HepG2 (cell line): Measurements from ENCODE around the gene NSL1. TPM values are rescaled to one million over a fixed set of nuclear protein-coding genes. Genes with fewer than 3 reads are reported as not detected.

Source experiments
- ATAC-seq: fragments of 200-7000 bp; cut with Tn5 transposase; 3 replicates; pipeline ENCODE4 v1.9.1; 2020; ENCODE audit warnings: mild to moderate bottlenecking, moderate library complexity
- BruUV-seq: library from RNA; stranded (reverse); fragments of 400-500 nt; replicated peaks from 2 replicates; lab custom pipeline; 2021; lab: Mats Ljungman, UMichigan
- CTCF ChIA-PET: fragments of 300-600 bp; formaldehyde crosslinking; extraction: SDS; loops from one replicate; lab custom pipeline; 2021; ENCODE audit warnings: low total read pairs, inconsistent platforms, low intra/inter-chr PET ratio; lab: Yijun Ruan, JAX
- POLR2A ChIA-PET: fragments of 350-600 bp; sonication (Branson Sonifier 250); formaldehyde crosslinking; loops from one replicate; lab custom pipeline; 2020; ENCODE audit warnings: antibody characterized with exemption, inconsistent platforms; lab: Yijun Ruan, JAX
- DNase-seq: peaks from one replicate; pipeline ENCODE4 v3.0.0-alpha.2; 2015; ENCODE audit warnings: low spot score
- FAIRE-seq: peaks from 3 replicates; lab custom pipeline; 2011; peaks lifted over from hg19 to GRCh38; lab: Jason Lieb, UNC
- H2AFZ ChIP-seq: one replicate; pipeline ENCODE4 v1.6.1; 2011; ENCODE audit warnings: low read length, inconsistent platforms
- H3K27ac ChIP-seq: fragments of 300-600 bp; 3 replicates; pipeline ENCODE4 v1.8.0; 2011; ENCODE audit warnings: mixed run types, mild to moderate bottlenecking, mixed read lengths, low read length, inconsistent platforms; ENCODE audit not compliant: insufficient read depth; ENCODE audit errors: extremely low read length
- H3K27me3 ChIP-seq, 2 experiments: fragments of 200-600 bp in 1 of 2; 2 replicates in 1 of 2; 3 replicates in 1 of 2; pipeline versions ENCODE4 v1.6.0 to v1.8.0; 2011; ENCODE audit warnings: low read length in 2 of 2, mild to moderate bottlenecking in 2 of 2, moderate library complexity in 2 of 2, inconsistent platforms in 1 of 2; ENCODE audit not compliant: insufficient read depth in 2 of 2, control insufficient read depth in 1 of 2
- H3K36me3 ChIP-seq, 2 experiments: fragments of 200-600 bp in 1 of 2; replicated peaks in 1 of 2; 2 replicates in 1 of 2; 3 replicates in 1 of 2; pipeline versions ENCODE4 v1.5.1 to v1.8.0; 2011; ENCODE audit warnings: low read length in 2 of 2, inconsistent platforms in 1 of 2; ENCODE audit not compliant: insufficient read depth in 2 of 2, control insufficient read depth in 1 of 2
- H3K4me1 ChIP-seq: 2 replicates; pipeline ENCODE4 v1.5.1; 2012; ENCODE audit warnings: low read length, inconsistent platforms; ENCODE audit not compliant: insufficient read depth
- H3K4me2 ChIP-seq: 2 replicates; pipeline ENCODE4 v1.6.0; 2011; ENCODE audit warnings: low read depth, low read length, inconsistent platforms
- H3K4me3 ChIP-seq, 3 experiments: fragments of 200-600 bp in 1 of 3; sonication (generic), shearing (Covaris generic) in 1 of 3; replicated peaks in 1 of 3; 2 replicates each; pipeline ENCODE4 v1.5.1; 2011 to 2016; ENCODE audit warnings: low read length in 3 of 3, inconsistent platforms in 2 of 3, low read depth in 2 of 3, mild to moderate bottlenecking in 2 of 3, control low read depth in 1 of 3, mixed read lengths in 1 of 3; ENCODE audit not compliant: insufficient read depth in 1 of 3
- H3K79me2 ChIP-seq: one replicate; pipeline ENCODE4 v1.6.1; 2011; ENCODE audit warnings: low read length, inconsistent platforms; ENCODE audit not compliant: insufficient read depth
- H3K9ac ChIP-seq: 2 replicates; pipeline ENCODE4 v1.6.0; 2011; ENCODE audit warnings: mild to moderate bottlenecking, low read depth, low read length, inconsistent platforms; ENCODE audit not compliant: insufficient read depth
- H3K9me3 ChIP-seq: 2 replicates; pipeline ENCODE4 v1.5.1; 2012; ENCODE audit warnings: mild to moderate bottlenecking, low read length
- H4K20me1 ChIP-seq: 2 replicates; pipeline ENCODE4 v1.6.0; 2011; ENCODE audit warnings: inconsistent platforms, mild to moderate bottlenecking, low read length, moderate library complexity; ENCODE audit not compliant: insufficient read depth
- ELF3 ChIP-seq: IDR thresholded peaks from 2 replicates; pipeline ENCODE4 v1.6.1; 2016; ENCODE audit warnings: missing genetic modification reagents, missing compliant biosample characterization
- FOXP1 ChIP-seq, 2 experiments: fragments of 450-650 bp in 1 of 2; IDR thresholded peaks; 2 replicates each; pipeline ENCODE4 v1.6.1; 2017 to 2018; ENCODE audit warnings: antibody characterized with exemption in 1 of 2
- NFIC ChIP-seq: IDR thresholded peaks from 2 replicates; pipeline ENCODE4 v1.6.1; 2012; ENCODE audit warnings: mild to moderate bottlenecking, low read length, inconsistent platforms
- SMC3 ChIP-seq: IDR thresholded peaks from 2 replicates; pipeline ENCODE4 v1.6.1; 2011; ENCODE audit warnings: low read length, improper control_type of control experiment
- TEAD3 ChIP-seq: optimal IDR thresholded peaks from 2 replicates; pipeline ENCODE3; 2016; ENCODE audit warnings: borderline replicate concordance
- ZNF121 ChIP-seq: sonication (generic); formaldehyde crosslinking; IDR thresholded peaks from 2 replicates; pipeline ENCODE4 v1.5.0; 2020; ENCODE audit warnings: mild to moderate bottlenecking, missing genetic modification reagents
- ZNF331 ChIP-seq: sonication (generic); formaldehyde crosslinking; IDR thresholded peaks from 2 replicates; pipeline ENCODE4 v1.4.0; 2020; ENCODE audit warnings: missing genetic modification reagents
- ZNF558 ChIP-seq: sonication (generic); formaldehyde crosslinking; IDR thresholded peaks from 2 replicates; pipeline ENCODE4 v1.9.0; 2022; ENCODE audit warnings: mild to moderate bottlenecking, missing genetic modification reagents, borderline replicate concordance
- ZNF790 ChIP-seq: sonication (generic); formaldehyde crosslinking; IDR thresholded peaks from 2 replicates; pipeline ENCODE4 v1.8.0; 2022; ENCODE audit warnings: missing genetic modification reagents, mild to moderate bottlenecking, borderline replicate concordance
- WGBS: methylation state at CpG from one replicate; pipeline ENCODE4 v1.1.6; 2017; ENCODE audit warnings: low lambda C conversion rate; 5-methylcytosine and 5-hydroxymethylcytosine counted together
- in situ Hi-C: cut with HindIII; loops from 2 replicates; pipeline ENCODE4 v1.10.0; 2017; ENCODE audit warnings: low pct_unique_long_range_greater_than_20kb; ENCODE audit not compliant: extremely low pct_ligation_motif_present
- intact Hi-C: fragments of 100-400 bp; cut with micrococcal nuclease; formaldehyde crosslinking; loops from one replicate; pipeline ENCODE4 v1.10.0; 2022; ENCODE audit not compliant: unreplicated experiment
- polyA plus RNA-seq, 8 experiments: library from polyadenylated mRNA; depleted of rRNA in 3 of 8; stranded (reverse) in 7 of 8; unstranded in 1 of 8; fragments of >200 nt; fragmentation: Illumina TruSeq in 4 of 8; extraction: Trizol in 4 of 8; gene quantifications; 2 replicates each; pipeline versions ENCODE4 v1.2.1 to v1.2.3, GENCODE V29; 2011 to 2016; ENCODE audit warnings: low read depth in 4 of 8, missing spikeins in 1 of 8, mixed read lengths in 1 of 8; ENCODE audit not compliant: insufficient read depth in 1 of 8
- total RNA-seq, 5 experiments: library from RNA; depleted of rRNA; stranded (reverse); fragments of >200 nt; fragmentation: Illumina TruSeq; extraction: Trizol; gene quantifications; 2 replicates each; pipeline ENCODE4 v1.2.3, GENCODE V29; 2016; ENCODE audit warnings: low read depth in 1 of 5
- TF ChIP-seq, protein P1 (sequence below): sonication (generic); formaldehyde crosslinking; IDR thresholded peaks from 2 replicates; pipeline ENCODE4 v1.5.0; 2020; ENCODE audit warnings: mild to moderate bottlenecking, missing genetic modification reagents, moderate library complexity
- TF ChIP-seq, protein P2 (sequence below): sonication (generic); formaldehyde crosslinking; IDR thresholded peaks from 2 replicates; pipeline ENCODE4 v1.4.0; 2020; ENCODE audit warnings: missing genetic modification reagents

NSL1 gene
- total and polyA plus RNA-seq, 2 of the 13 experiments (the other 11 are each of a cell fraction or from before 2014, with no cell fraction given) = 34.5 to 77.4 TPM

DNA sequence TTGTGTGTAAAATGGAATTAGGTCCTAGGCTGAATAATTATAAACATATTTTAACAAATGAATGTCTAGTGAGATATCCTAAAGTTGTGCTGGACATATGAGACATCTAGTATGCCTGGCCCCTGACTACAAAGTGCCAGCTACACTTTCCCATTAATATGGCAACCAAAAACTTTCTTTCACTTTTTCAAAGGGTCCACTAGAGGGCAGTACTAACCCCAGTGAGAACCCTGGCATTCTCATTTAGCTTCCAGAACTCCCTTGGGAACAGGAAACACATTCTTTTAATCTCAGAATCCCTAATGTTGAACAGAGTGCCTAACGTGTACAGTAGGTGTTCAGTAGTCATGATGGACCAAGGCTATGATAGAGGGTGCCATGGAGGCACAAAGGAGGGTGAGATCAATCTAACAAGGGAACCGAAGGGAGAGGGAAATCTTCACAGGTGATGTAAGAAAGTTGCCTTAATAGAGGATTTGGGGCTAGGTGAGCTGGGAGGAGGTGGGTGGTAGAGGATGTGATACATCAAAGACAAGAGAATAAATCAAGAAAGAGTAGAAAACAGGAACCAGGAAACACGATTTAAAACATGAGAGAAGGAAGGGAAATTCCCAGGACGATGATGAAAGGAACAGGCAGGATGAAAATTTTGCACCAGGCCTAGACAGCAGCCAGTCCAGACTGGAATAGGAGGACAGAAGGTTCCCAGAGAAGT is 41.6 kb downstream of the NSL1 start (continued):
- TF ChIP-seq, protein P1, sequence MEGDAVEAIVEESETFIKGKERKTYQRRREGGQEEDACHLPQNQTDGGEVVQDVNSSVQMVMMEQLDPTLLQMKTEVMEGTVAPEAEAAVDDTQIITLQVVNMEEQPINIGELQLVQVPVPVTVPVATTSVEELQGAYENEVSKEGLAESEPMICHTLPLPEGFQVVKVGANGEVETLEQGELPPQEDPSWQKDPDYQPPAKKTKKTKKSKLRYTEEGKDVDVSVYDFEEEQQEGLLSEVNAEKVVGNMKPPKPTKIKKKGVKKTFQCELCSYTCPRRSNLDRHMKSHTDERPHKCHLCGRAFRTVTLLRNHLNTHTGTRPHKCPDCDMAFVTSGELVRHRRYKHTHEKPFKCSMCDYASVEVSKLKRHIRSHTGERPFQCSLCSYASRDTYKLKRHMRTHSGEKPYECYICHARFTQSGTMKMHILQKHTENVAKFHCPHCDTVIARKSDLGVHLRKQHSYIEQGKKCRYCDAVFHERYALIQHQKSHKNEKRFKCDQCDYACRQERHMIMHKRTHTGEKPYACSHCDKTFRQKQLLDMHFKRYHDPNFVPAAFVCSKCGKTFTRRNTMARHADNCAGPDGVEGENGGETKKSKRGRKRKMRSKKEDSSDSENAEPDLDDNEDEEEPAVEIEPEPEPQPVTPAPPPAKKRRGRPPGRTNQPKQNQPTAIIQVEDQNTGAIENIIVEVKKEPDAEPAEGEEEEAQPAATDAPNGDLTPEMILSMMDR (CRISPR knock-in tag) = peak; percentile 74
- TF ChIP-seq ZNF331 (CRISPR knock-in tag) (0 out of 2 replicates have a peak, but pooled peaks have one; percentile 24), TEAD3 (CRISPR knock-in tag) (peak; percentile 36), ZNF790 (CRISPR knock-in tag) (no peak), ZNF121 (no peak), SMC3 (peak; percentile 80), ELF3 (CRISPR knock-in tag) (peak; percentile 35; the same call in 1 of the 2 replicates)

DNA sequence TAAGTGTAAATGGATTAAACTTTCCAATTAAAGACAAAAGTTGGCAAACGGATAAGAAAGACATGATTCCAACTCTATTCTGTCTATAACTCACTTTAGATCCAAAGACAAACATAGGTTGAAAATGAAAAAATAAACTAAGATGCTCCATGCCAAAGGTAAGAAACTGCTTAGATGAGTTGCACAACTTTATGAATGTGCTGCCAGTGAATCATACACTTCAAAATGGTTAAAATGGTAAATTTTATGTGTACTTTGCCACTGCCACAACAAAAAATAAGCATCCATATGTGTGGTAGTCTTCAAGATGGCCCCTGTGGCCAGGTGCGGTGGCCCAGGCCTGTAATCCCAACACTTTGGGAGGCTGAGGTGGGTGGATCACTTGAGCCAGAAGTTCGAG is 45.0 kb downstream of the NSL1 start:
- BruUV-seq = no TSS peak
- no peak for FAIRE-seq
- H2AFZ ChIP-seq = no peak overlapping the region

More for the DNA sequence above, 45.0 kb downstream of the NSL1 start:
- Histone ChIP-seq H3K36me3 (peaks cover 0 to 3% of the 10 kb centered on the region in 2 experiments; a peak in 2 of 5 replicates), H3K4me3 (no peak overlapping the region), H3K27me3 (no peaks in the 10 kb centered on the region), H4K20me1 (peaks cover 6% of the 10 kb centered on the region; the same call in 1 of the 2 replicates), H3K27ac (no peak overlapping the region), H3K4me1 (peaks cover 29% of the 10 kb centered on the region), H3K9ac (no peak overlapping the region), H3K9me3 (no peaks in the 10 kb centered on the region), H3K4me2 (no peak overlapping the region)
- no peak for DNase-seq
- CTCF ChIA-PET = no interaction called here
- intact Hi-C loops (no loop called here), in situ Hi-C loops (no loop called here)
- no peak for ATAC-seq
- WGBS = 94% methylated on average over 3 of the region's 3 CpGs
- POLR2A ChIA-PET = no interaction called here
- TF ChIP-seq, protein P2, sequence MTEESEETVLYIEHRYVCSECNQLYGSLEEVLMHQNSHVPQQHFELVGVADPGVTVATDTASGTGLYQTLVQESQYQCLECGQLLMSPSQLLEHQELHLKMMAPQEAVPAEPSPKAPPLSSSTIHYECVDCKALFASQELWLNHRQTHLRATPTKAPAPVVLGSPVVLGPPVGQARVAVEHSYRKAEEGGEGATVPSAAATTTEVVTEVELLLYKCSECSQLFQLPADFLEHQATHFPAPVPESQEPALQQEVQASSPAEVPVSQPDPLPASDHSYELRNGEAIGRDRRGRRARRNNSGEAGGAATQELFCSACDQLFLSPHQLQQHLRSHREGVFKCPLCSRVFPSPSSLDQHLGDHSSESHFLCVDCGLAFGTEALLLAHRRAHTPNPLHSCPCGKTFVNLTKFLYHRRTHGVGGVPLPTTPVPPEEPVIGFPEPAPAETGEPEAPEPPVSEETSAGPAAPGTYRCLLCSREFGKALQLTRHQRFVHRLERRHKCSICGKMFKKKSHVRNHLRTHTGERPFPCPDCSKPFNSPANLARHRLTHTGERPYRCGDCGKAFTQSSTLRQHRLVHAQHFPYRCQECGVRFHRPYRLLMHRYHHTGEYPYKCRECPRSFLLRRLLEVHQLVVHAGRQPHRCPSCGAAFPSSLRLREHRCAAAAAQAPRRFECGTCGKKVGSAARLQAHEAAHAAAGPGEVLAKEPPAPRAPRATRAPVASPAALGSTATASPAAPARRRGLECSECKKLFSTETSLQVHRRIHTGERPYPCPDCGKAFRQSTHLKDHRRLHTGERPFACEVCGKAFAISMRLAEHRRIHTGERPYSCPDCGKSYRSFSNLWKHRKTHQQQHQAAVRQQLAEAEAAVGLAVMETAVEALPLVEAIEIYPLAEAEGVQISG (CRISPR knock-in tag) = no peak
- TF ChIP-seq FOXP1 (IDR thresholded peaks at IDR 0.05) (no peak), FOXP1 (CRISPR knock-in tag; IDR thresholded peaks at IDR 0.05) (no peak), ZNF558 (CRISPR knock-in tag) (no peak), NFIC (no peak)
- TF ChIP-seq, all 625 proteins: peak for 0
- H3K79me2 ChIP-seq = peaks cover 10% of the 10 kb centered on the region
